Measurements from ENCODE around the gene GARNL3.

Gene GARNL3, protein sequence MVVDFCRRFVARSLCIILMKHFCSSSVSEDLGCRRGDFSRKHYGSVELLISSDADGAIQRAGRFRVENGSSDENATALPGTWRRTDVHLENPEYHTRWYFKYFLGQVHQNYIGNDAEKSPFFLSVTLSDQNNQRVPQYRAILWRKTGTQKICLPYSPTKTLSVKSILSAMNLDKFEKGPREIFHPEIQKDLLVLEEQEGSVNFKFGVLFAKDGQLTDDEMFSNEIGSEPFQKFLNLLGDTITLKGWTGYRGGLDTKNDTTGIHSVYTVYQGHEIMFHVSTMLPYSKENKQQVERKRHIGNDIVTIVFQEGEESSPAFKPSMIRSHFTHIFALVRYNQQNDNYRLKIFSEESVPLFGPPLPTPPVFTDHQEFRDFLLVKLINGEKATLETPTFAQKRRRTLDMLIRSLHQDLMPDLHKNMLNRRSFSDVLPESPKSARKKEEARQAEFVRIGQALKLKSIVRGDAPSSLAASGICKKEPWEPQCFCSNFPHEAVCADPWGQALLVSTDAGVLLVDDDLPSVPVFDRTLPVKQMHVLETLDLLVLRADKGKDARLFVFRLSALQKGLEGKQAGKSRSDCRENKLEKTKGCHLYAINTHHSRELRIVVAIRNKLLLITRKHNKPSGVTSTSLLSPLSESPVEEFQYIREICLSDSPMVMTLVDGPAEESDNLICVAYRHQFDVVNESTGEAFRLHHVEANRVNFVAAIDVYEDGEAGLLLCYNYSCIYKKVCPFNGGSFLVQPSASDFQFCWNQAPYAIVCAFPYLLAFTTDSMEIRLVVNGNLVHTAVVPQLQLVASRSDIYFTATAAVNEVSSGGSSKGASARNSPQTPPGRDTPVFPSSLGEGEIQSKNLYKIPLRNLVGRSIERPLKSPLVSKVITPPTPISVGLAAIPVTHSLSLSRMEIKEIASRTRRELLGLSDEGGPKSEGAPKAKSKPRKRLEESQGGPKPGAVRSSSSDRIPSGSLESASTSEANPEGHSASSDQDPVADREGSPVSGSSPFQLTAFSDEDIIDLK

DNA sequence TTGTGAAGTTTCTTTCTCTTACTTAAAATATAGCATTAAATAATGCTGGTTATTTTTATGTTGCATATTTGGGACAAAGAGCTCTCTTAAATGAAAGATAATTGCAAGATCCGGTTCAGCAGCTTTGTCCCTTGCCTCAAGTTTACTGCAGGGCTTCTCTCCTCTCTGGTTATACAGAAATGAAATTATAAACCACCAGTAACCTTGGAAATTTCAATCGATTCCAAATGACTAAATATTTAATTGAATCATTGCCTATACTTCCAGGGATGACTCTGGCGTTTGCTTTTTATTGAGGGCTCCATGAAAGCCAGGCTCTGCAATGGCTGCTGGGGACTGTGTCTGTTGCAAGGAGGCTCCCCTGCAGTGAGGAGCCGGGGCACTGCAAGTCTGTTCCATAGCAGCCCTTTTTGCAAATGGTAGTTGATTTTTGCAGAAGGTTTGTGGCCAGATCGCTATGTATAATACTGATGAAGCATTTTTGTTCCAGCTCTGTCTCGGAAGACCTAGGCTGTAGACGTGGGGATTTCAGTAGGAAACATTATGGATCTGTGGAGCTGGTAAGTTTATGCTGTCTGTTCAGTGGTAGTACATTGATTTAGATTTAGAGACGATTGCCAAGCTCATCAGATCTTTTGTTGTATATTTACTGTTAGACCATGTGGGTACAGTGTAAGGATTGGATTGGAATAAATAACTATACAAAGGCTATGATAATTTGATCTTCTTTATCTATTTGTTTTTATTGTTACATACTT lies at the start of gene GARNL3:
Gene GARNL3 (plus strand): TSS at position 313 of the 758 bp plus-strand sequence. CDS start 104 bp downstream, at position 417.
- H3K27ac ChIP-seq (ENCODE audit: low read depth, low read length, poor library complexity, severe bottlenecking): no peak within 1 kb of the TSS
- no peaks in the 10 kb centered on the region for H3F3A ChIP-seq (ENCODE audit: insufficient read depth, low read length)
- no peaks in the 10 kb centered on the region for H3K9me2 ChIP-seq (ENCODE audit: low read depth, low read length)
- no peak within 1 kb of the TSS for H2AFZ ChIP-seq (ENCODE audit: low read length)
- no peak within 1 kb of the TSS for H3K4me2 ChIP-seq (ENCODE audit: low read length)
- H3K9me3 ChIP-seq (ENCODE audit: low read length): no peaks in the 10 kb centered on the region
- H3K9ac ChIP-seq (ENCODE audit: low read length): no peak within 1 kb of the TSS
- H3K27me3 ChIP-seq (ENCODE audit: insufficient read depth, low read length): 0 out of 2 replicates have a peak, but pooled peaks cover 4% of the 10 kb centered on the region
- H3K36me3 ChIP-seq (ENCODE audit: insufficient read depth, low read length): no peaks in the 10 kb centered on the region
- no peaks in the 10 kb centered on the region for H3K4me1 ChIP-seq (ENCODE audit: insufficient read depth, low read length, severe bottlenecking)
- no peaks in the 10 kb centered on the region for H4K20me1 ChIP-seq (ENCODE audit: insufficient read depth, low read length)
- TF ChIP-seq, protein P1, sequence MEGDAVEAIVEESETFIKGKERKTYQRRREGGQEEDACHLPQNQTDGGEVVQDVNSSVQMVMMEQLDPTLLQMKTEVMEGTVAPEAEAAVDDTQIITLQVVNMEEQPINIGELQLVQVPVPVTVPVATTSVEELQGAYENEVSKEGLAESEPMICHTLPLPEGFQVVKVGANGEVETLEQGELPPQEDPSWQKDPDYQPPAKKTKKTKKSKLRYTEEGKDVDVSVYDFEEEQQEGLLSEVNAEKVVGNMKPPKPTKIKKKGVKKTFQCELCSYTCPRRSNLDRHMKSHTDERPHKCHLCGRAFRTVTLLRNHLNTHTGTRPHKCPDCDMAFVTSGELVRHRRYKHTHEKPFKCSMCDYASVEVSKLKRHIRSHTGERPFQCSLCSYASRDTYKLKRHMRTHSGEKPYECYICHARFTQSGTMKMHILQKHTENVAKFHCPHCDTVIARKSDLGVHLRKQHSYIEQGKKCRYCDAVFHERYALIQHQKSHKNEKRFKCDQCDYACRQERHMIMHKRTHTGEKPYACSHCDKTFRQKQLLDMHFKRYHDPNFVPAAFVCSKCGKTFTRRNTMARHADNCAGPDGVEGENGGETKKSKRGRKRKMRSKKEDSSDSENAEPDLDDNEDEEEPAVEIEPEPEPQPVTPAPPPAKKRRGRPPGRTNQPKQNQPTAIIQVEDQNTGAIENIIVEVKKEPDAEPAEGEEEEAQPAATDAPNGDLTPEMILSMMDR (IDR thresholded peaks at IDR 0.05; ENCODE audit: low read length): no peak
- TF ChIP-seq EZH2 (IDR thresholded peaks at IDR 0.05; ENCODE audit: borderline replicate concordance, low read length): no peak
- H3K79me2 ChIP-seq (ENCODE audit: insufficient read depth, low read length): no peaks in the 10 kb centered on the region
- H3K4me3 ChIP-seq (ENCODE audit: low read depth, low read length, poor library complexity, severe bottlenecking): no peak within 1 kb of the TSS

DNA sequence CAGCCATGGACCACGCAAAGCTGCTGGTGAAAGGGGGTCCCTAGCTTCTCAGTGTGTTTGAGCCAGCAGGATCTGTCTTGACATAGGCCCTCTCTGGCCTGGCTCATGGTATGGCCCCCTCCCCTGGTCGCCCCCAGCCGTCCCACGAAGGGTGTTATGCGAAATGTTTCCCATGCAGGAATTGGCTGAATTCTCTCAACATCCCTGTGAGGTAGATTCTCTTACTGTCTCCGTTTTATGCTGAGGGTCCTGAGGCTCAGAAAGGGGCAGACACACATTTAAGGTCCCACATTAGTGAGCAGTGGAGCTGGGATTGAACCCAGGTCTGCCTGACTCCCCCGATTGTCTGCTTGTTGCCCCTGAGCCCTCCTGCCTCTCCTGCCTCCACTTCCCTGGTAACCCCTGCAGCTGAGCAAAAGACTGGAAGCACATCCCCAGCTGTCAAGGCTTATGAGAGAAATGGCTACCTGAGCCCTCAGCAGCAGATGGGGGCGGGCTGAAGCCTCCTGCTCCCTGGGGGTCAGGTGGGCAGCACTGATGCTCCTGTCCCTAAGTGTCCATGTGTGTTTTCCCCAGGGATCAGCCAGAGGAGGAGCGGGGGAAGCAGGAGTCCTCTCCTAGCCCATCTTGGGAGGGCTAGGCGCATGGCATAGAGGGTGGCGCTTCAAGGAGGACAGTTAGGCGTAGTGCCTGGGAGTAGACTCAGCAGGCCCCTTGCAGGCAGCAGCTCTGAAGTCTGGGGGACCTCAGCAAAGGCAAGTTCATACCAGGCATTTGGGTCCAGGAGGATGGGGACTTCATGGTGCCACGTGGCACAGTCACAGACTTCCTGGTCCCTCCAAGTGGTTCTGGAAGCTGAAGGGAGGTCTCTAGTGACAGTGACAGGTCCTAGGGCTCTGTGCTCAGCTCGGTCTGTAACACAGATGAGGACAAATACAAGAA lies 49.0 kb upstream of the GARNL3 start:
- Histone ChIP-seq H3K36me3 (ENCODE audit: insufficient read depth, low read length) (no peaks in the 10 kb centered on the region), H3K4me2 (ENCODE audit: low read length) (no peak overlapping the region), H4K20me1 (ENCODE audit: insufficient read depth, low read length) (no peaks in the 10 kb centered on the region), H3K27me3 (ENCODE audit: insufficient read depth, low read length) (no peaks in the 10 kb centered on the region), H3K79me2 (ENCODE audit: insufficient read depth, low read length) (no peaks in the 10 kb centered on the region), H2AFZ (ENCODE audit: low read length) (no peak overlapping the region), H3K9me2 (ENCODE audit: low read depth, low read length) (no peaks in the 10 kb centered on the region), H3K4me3 (ENCODE audit: low read depth, low read length, poor library complexity, severe bottlenecking) (no peak overlapping the region), H3K9me3 (ENCODE audit: low read length) (no peaks in the 10 kb centered on the region), H3K27ac (ENCODE audit: low read depth, low read length, poor library complexity, severe bottlenecking) (no peak overlapping the region), H3K9ac (ENCODE audit: low read length) (no peak overlapping the region), H3F3A (ENCODE audit: insufficient read depth, low read length) (no peaks in the 10 kb centered on the region), H3K4me1 (ENCODE audit: insufficient read depth, low read length, severe bottlenecking) (no peaks in the 10 kb centered on the region)
- no peak for TF ChIP-seq EZH2 (IDR thresholded peaks at IDR 0.05; ENCODE audit: borderline replicate concordance, low read length)
- TF ChIP-seq, protein P1 (IDR thresholded peaks at IDR 0.05; ENCODE audit: low read length): no peak

All from OCI-LY1 (cell line).